D721Med (cell line): Measurements from ENCODE around the gene CAMK1D.
"Not testable (repeated sequence)": the region's sequence is repeated elsewhere in the genome, so short reads cannot be mapped to it uniquely, and the experiment has no call there.

ENCODE experiments used
- DNase-seq: peaks from one replicate; pipeline ENCODE4 v3.0.0; 2011; ENCODE audit warnings: low spot score; ENCODE audit not compliant: insufficient read length
- FAIRE-seq: peaks from 2 replicates; lab custom pipeline; 2011; peaks lifted over from hg19 to GRCh38; lab: Jason Lieb, UNC
- CTCF ChIP-seq: IDR thresholded peaks from 2 replicates; pipeline ENCODE4 v1.5.1; 2012; ENCODE audit warnings: mild to moderate bottlenecking, control low read depth; ENCODE audit not compliant: insufficient read depth; ENCODE audit errors: missing control alignments

CAMK1D gene

GRCh38 chr10:12350925-12351324, 1.6 kb downstream of the CAMK1D start:
- no peak for FAIRE-seq
- no peak for DNase-seq
- no peak for TF ChIP-seq CTCF

GRCh38 chr10:12351447-12351846, 2.1 kb downstream of the CAMK1D start:
- FAIRE-seq (no peak), DNase-seq (no peak)
- TF ChIP-seq CTCF, result no peak

- FAIRE-seq, result no peak
- no peak for TF ChIP-seq CTCF
- DNase-seq, result no peak
Observed at GRCh38 chr10:12351889-12352288, 2.5 kb downstream of the CAMK1D start.

GRCh38 chr10:12353399-12354242, 4.3 kb downstream of the CAMK1D start:
- FAIRE-seq, result no peak
- no peak for TF ChIP-seq CTCF

DNA sequence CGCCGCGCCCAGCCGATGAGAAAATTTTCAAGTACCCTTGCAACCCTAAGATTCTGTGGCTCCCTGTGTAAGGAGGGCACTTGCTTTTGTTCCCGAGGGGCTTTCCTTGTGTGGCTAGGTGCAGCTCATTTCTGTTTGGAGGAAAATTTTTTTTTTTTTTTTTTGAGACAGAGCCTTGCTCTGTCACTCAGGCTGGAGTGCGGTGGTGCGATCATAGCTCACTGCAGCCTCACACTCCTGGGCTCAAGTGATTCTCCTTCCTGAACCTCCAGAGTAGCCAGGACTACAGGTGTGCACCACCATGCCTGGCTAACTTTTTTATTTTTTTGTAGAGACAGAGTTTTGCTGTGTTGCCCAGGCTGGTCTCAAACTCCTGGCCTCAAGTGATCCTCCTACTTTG, 5.3 kb downstream of the CAMK1D start:
- FAIRE-seq, result not testable (repeated sequence)

More at GRCh38 chr10:12353399-12354242, 4.3 kb downstream of the CAMK1D start:
- no peak for DNase-seq

DNA sequence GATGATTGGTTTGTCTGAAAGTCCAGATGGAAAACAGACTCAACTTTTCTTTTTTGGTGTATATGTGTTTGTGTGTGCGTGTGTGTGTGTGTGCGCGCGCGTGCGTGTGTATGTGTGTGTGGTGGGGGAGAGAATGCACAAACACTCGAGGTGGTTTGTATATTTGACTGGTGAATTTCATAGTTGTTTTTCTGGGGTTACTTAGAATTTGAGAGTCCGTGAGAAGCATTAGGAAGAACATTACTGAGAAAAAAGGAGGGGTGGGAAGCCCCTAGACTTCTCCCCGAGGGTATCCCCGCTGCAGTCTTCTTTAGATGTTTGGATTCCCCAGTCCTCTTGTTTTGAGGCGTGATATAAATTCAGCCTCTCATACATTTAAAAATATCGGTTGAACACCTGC, 6.0 kb downstream of the CAMK1D start:
- DNase-seq (no peak), FAIRE-seq (no peak)
- TF ChIP-seq CTCF, result no peak

More for the DNA sequence above, 5.3 kb downstream of the CAMK1D start:
- not testable (repeated sequence) for DNase-seq

- DNase-seq (no peak), FAIRE-seq (no peak)
- TF ChIP-seq CTCF, result no peak
Observed at GRCh38 chr10:12357525-12358151, 8.3 kb downstream of the CAMK1D start.
